HG03103 (cell line): ENCODE data around the gene TPPP.

Experiments
- ATAC-seq: cut with Tn5 transposase; IDR thresholded peaks from one replicate; pipeline ENCODE4 v1.9.1; 2021; ENCODE audit warnings: low read depth; ENCODE audit not compliant: unreplicated experiment

Gene TPPP

GRCh38 chr5:612498-613424 is 80.4 kb downstream of the TPPP start:
- peak; percentile 30 for ATAC-seq

GRCh38 chr5:611731-612486 is 81.2 kb downstream of the TPPP start, which contains the start of gene CEP72:
TSS of gene CEP72 (plus strand) at chr5:612340. CDS start at chr5:612362, 22 bp downstream.
- peak; percentile 62 for ATAC-seq

GRCh38 chr5:610744-611730 is 82.1 kb downstream of the TPPP start:
- no peak for ATAC-seq

GRCh38 chr5:610011-610743 is 83.0 kb downstream of the TPPP start:
- ATAC-seq, result no peak
